NCI-H2029 treated with DMSO at 0.1 percent for 48 hours (cell line): ENCODE measurements around the gene TRIM56.
"Not testable (repeated sequence)": the region's sequence is repeated elsewhere in the genome, so short reads cannot be mapped to it uniquely, and the experiment has no call there.

Experiments
- DNase-seq: peaks from one replicate; lab custom pipeline; 2025; lab: John Stamatoyannopoulos, UW

TRIM56 gene, protein sequence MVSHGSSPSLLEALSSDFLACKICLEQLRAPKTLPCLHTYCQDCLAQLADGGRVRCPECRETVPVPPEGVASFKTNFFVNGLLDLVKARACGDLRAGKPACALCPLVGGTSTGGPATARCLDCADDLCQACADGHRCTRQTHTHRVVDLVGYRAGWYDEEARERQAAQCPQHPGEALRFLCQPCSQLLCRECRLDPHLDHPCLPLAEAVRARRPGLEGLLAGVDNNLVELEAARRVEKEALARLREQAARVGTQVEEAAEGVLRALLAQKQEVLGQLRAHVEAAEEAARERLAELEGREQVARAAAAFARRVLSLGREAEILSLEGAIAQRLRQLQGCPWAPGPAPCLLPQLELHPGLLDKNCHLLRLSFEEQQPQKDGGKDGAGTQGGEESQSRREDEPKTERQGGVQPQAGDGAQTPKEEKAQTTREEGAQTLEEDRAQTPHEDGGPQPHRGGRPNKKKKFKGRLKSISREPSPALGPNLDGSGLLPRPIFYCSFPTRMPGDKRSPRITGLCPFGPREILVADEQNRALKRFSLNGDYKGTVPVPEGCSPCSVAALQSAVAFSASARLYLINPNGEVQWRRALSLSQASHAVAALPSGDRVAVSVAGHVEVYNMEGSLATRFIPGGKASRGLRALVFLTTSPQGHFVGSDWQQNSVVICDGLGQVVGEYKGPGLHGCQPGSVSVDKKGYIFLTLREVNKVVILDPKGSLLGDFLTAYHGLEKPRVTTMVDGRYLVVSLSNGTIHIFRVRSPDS

DNA sequence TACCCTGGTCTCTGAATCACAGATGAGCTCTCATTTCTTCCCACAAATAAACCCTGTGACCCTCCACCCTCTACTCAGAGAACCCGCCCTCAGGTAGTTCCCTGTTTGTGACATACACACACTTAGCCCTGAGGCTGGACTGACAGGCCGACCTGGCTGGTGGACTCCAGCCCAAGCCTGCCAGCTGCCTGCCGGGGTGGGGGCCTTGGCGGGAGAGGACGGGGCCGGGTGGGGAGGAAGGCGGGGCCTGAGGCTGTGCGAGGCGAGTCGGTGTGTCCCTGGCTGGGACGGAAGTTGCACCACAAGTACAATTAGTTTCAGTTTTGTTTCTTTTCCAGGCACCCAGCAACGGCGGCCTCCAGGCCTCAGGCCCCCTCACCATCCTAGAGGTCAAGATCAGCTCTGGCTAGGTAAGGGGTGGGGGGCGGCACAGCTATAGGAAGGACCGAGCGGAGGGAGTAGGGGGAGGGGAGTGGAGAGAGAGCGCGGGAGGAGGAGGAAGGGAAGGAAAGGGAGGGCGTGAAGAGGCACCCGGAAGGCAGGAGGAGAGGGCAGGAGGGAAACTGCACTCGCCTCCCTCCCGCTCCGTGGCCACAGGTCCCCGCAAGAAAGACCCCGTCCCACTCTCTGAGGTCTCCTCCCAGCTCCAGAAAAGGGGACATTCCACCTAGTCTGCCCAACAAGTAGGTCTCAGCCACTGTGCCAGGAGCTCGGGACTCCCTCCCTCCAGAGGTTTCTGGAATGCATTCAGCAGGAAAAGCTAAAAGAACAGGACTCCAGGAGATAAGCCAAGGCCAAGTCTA is at the start of gene TRIM56:
Gene TRIM56, plus strand, starts transcription at position 320 of the 803 bp plus-strand sequence. CDS start 1,832 bp downstream, outside the sequence.
- DNase-seq = peak; percentile 66

DNA sequence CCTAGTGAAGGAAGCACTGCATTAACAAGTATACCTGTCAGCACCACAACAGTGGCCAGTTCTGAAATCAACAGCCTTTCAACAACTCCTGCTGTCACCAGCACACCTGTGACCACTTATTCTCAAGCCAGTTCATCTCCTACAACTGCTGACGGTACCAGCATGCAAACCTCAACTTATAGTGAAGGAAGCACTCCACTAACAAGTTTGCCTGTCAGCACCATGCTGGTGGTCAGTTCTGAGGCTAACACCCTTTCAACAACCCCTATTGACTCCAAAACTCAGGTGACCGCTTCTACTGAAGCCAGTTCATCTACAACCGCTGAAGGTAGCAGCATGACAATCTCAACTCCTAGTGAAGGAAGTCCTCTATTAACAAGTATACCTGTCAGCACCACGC is 49.3 kb upstream of the TRIM56 start:
- DNase-seq = no peak

DNA sequence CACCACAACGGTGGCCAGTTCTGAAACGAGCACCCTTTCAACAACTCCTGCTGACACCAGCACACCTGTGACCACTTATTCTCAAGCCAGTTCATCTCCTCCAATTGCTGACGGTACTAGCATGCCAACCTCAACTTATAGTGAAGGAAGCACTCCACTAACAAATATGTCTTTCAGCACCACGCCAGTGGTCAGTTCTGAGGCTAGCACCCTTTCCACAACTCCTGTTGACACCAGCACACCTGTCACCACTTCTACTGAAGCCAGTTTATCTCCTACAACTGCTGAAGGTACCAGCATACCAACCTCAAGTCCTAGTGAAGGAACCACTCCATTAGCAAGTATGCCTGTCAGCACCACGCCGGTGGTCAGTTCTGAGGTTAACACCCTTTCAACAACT is 44.0 kb upstream of the TRIM56 start:
- not testable (repeated sequence) for DNase-seq

DNA sequence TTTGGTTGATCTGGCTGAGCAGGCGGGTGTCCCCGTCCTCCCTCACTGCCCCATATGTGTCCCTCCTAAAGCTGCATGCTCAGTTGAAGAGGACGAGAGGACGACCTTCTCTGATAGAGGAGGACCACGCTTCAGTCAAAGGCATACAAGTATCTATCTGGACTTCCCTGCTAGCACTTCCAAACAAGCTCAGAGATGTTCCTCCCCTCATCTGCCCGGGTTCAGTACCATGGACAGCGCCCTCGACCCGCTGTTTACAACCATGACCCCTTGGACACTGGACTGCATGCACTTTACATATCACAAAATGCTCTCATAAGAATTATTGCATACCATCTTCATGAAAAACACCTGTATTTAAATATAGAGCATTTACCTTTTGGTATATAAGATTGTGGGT is 26.9 kb upstream of the TRIM56 start:
- DNase-seq = no peak

DNA sequence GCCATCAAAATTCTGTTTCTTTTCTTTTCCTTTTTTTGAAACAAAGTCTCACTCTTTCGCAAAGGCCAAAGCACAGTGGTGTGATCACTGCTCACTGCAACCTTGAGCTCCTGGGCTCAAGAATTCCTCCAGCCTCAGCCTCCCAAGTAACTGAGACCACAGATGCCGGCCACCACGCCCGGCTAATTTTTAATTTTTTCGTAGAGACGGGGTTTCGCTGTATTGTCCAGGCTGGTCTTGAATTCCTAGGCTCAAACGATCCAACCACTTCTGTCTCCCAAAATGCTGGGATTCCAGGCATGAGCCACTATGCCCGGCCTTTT is 25.7 kb upstream of the TRIM56 start:
- no peak for DNase-seq

DNA sequence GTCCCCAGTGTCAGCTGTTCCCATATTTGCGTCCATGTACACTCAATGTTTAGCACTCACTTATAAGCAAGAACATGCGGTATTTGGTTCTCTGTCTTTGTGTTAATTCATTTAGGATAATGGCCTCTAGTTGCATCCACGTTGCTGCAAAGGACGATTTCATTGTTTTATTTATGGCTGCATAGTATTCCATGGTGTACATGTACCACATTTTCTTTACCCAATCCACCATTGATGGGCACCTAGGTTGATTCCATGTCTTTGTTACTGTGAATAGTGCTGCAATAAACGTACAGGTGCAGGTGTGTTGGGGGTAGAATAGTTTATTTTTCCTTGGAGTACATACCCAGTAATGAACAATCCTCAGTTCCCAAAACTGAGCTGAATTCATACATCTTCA is 24.3 kb upstream of the TRIM56 start:
- no peak for DNase-seq

DNA sequence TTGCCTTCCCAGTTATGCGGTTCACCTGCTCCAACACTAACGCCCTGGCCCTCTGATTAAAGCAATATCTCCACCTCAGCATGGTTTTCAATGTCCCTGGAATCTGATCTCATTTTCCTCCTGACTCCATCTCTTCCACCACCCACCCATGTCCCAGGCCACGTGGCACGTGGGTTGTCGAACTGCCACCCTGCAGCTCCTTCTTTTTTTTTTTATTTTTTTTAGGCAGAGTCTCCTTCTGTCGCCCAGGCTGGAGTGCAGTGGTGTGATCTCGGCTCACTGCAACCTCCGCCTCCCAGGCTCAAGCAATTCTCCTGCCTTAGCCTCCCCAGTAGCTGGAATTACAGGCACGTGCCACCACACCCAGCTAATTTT is 21.1 kb upstream of the TRIM56 start:
- DNase-seq = not testable (repeated sequence)

DNA sequence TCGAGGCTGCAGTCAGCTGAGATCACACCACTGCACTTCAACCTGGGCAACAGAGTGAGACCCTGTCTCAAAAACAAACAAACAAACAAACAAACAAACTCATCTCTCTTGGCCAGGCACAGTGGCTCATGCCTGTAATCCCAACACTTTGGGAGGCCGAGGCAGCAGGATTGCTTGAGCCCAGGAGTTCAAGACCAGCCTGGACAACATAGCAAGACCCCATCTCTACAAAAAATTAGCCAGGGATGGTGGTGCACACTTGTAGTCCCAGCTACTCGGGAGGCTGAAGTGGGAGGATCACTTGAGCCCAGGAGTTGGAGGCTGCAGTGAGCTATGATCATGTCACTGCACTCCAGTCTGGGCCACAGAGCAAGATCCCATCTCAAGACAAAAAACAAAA is 20.1 kb upstream of the TRIM56 start:
- DNase-seq = not testable (repeated sequence)

DNA sequence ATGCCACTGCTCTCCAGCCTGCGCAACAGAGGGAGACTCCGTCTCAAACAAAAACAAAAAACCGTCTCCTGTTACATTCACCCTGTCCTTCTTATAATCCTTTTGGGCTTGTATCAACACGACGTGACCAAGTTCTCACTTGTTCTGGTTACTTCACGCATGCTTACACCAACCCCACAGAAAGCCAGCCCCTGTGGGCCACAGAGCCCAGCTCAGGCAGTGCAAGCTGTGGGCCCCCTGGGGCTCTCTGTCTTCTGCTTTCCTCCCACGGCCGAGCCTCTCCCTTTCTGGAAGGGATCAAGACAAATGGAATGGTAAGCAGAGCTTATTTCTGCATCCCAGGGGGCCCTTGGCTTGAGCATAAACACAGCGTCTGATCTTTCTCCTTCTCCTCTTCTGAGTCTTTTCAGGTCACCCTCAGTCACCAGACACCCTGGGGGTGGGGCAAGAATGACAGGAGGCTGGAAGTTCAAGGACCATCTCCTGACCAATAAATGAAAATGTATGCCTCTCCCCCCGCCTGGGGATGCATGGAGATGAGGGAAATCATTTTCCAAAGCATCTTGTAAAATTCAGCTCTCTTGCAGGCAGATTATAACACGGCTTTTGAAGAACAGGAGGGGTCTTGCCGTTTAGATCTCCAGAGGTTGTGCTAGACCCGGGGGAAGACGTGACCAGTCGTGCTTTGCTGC is 19.0 kb upstream of the TRIM56 start:
- no peak for DNase-seq

DNA sequence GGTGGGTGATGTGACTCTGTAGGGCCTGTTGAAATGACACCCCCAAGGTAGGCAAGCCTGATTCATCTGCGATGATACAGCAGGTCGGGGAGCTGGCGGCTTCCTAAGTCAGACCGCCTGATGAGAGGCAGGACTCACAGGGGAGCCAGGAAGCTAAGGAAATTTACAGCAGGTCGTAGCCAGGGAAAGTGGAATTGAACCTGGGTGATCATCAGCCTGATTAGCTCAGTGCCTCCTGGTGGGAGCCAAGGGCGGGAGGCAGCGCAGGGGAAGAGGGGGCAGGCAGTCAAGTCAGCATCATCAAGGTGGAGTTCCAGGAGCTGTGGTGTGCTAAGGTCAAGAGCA is 18.5 kb upstream of the TRIM56 start:
- DNase-seq = no peak

DNA sequence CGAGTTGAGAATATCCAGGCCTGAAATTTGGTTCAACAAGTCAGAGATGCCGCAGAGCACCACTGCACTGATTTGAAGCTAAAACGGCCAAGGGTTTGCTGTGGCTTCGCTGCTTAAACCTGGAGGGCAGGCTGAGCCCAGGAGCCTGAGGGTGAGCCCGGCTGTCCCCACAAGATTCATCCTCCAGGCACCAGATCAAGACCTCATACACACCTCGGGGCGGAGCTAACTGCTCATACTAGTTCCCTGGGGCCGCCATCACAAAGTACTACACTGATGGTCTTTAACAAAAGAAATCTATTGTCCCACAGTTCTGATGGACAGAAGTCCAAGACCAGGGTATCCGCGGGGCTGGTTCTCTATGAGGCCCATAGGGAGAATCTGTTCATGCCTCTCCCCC is 16.9 kb upstream of the TRIM56 start:
- DNase-seq = no peak

DNA sequence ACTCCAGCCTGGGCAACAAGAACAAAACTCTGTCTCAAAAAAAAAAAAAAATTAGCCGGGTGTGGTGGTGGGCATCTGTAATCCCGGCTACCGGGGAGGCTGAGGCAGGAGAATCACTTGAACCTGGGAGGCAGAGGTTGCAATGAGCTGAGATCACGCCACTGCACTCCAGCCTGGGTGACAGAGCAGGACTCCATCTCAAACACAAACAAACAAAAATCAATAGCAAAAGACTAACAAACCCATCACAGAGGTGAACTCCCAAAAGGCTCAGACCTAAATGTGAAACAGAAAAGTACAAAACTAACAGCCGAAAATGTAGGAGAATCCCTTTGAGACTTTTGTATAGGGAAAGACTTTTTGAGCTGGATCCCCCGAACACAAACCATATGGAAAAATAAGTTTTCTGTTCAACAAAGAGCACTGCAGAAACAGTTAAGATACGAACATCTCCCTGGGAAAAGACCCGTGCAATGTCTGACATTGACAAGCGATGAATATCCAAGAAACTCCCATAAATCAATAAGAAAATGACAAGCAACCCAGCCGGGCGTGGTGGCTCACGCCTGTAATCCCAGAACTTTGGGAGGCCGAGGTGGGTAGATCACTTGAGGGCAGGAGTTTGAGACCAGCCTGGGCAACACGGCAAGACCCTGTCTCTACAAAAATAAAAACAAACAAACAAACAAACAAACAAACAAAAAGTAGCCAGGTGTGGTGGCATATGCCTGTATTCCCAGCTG is 13.7 kb upstream of the TRIM56 start:
- DNase-seq = not testable (repeated sequence)

DNA sequence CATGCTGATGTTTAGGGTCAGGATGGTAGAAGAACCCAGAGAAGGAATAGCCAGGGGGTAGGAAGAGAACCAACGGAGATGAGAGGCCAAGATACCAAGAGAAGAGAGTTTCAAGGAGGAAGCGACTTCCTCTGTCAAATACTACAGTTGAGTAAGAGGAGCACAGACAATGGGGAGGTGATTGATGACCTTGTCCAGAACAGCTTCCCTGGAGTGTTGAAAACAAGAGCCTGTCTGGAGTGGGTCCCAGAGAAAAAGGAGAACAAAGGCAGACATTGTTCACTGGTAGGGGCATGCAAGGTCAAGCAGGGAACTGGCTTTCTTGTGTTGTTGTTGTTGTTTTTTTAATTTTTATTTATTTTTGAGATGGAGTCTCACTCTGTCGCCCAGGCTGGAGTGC is 9.6 kb upstream of the TRIM56 start:
- peak; percentile 4 for DNase-seq

DNA sequence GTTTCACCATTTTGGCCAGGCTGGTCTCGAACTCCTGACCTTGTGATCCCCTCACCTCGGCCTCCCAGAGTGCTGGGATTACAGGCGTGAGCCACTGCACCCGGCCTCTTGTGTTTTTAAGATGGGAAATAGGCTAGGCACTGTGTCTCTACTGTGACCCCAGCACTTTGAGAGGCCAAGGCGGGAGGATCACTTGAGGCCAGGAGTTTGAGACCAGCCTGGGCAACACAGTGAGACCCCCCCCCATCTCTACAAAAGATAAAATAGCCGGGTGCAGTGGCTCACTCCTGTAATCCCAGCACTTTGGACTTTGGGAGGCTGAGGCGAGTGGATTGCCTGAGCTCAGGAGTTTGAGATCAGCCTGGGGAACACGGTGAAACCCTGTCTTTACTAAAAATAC is 9.1 kb upstream of the TRIM56 start:
- DNase-seq = not testable (repeated sequence)

DNA sequence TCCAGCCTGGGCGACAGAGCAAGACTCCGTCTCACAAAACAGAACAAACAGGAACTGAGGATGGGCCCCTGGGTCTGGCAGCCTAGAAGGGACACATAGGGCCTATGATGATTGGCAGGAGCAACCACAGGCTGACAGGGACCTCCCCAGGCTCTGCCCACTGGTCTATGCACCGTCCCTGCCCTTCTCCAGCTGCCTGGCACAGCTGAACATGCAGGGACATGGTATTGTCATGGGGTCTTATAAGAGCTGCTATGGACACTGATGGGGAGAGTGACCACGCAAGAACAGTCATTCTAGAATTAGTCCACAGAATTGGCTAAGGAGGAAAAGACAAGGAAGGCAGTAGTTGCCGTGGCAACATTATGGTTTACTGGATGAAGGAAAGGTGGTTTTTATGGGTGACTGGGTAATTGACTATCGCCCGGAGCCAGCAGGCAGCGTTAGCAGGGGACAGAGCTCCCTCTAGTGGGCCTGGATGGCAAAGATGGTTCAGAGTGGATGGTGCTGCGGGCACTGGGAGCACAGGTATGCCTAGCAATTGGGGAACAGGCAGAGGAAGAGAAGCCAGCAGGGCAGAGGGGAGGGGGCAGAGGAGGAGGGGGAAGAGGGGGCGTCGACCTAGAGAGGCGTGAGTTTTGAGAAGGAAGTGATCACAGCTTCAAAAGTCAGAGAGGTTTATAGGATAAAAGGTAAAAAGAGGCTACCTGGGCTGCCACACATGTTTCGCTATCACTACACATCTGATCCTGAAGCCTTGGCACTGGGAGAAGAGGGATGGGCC is 7.8 kb upstream of the TRIM56 start:
- DNase-seq = peak; percentile 85

DNA sequence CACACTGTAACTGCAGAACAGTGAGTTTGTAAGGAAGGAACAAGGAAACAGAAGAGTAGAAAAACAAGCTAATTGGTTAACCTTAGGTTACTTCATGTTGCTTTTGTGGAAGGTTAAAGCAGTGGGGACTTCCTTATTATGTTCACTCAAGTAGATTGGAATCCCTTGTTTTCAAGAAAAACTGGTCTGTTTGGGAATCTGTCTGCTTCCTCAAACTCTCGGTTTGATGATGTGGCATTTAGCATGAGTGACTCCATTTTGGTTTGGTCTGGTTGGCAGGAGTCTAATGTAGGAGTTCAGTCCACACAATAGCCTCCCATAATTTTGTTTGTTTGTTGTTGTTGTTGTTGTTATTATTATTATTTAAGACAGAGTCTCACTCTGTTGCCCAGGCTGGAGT is 3.8 kb upstream of the TRIM56 start:
- no peak for DNase-seq

DNA sequence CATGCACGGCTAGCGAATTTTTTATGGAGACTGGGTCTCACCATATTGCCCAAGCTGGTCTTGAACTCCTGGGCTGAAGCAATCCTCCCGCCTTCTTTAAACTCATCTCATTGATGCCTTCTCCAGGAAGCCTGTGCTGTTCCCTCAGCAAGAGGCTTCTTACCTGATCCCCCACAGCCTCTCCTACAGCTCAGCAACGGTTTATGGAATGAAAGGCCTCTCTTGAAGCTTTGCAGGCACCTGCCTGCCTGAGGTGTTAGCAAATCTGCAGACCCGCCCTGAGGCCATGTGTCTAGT is 468 bp upstream of the TRIM56 start:
- no peak for DNase-seq

DNA sequence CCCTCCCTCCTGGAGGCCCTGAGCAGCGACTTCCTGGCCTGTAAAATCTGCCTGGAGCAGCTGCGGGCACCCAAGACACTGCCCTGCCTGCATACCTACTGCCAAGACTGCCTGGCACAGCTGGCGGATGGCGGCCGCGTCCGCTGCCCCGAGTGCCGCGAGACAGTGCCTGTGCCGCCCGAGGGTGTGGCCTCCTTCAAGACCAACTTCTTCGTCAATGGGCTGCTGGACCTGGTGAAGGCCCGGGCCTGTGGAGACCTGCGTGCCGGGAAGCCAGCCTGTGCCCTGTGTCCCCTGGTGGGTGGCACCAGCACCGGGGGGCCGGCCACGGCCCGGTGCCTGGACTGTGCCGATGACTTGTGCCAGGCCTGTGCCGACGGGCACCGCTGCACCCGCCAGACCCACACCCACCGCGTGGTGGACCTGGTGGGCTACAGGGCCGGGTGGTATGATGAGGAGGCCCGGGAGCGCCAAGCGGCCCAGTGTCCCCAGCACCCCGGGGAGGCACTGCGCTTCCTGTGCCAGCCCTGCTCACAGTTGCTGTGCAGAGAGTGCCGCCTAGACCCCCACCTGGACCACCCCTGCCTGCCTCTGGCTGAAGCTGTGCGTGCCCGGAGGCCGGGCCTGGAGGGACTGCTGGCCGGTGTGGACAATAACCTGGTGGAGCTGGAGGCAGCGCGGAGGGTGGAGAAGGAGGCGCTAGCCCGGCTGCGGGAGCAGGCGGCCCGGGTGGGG is 2.2 kb downstream of the TRIM56 start:
- no peak for DNase-seq

DNA sequence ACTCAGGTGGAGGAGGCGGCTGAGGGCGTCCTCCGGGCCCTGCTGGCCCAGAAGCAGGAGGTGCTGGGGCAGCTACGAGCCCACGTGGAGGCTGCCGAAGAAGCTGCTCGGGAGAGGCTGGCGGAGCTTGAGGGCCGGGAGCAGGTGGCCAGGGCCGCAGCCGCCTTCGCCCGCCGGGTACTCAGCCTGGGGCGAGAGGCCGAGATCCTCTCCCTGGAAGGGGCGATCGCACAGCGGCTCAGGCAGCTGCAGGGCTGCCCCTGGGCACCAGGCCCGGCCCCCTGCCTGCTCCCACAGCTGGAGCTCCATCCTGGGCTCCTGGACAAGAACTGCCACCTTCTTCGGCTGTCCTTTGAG is 2.8 kb downstream of the TRIM56 start:
- DNase-seq = no peak

DNA sequence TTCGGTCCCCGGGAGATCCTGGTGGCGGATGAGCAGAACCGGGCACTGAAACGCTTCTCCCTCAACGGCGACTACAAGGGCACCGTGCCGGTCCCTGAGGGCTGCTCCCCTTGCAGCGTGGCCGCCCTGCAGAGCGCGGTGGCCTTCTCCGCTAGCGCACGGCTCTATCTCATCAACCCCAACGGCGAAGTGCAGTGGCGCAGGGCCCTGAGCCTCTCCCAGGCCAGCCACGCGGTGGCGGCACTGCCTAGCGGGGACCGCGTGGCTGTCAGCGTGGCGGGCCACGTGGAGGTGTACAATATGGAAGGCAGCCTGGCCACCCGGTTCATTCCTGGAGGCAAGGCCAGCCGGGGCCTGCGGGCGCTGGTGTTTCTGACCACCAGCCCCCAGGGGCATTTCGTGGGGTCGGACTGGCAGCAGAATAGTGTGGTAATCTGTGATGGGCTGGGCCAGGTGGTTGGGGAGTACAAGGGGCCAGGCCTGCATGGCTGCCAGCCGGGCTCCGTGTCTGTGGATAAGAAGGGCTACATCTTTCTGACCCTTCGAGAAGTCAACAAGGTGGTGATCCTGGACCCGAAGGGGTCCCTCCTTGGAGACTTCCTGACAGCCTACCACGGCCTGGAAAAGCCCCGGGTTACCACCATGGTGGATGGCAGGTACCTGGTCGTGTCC is 3.7 kb downstream of the TRIM56 start:
- DNase-seq = no peak
